HG03175 (cell line): ENCODE measurements around the gene OTULINL.
"Not testable (repeated sequence)": the region's sequence is repeated elsewhere in the genome, so short reads cannot be mapped to it uniquely, and the experiment has no call there.

Experiments used
- ATAC-seq: cut with Tn5 transposase; IDR thresholded peaks from one replicate; pipeline ENCODE4 v1.9.1; 2021; ENCODE audit warnings: mild to moderate bottlenecking, moderate library complexity; ENCODE audit not compliant: unreplicated experiment

Gene OTULINL

GRCh38 chr5:14581106-14581890 lies at the start of gene OTULINL:
Gene OTULINL (plus strand): TSS chr5:14581792. CDS start chr5:14581895, 103 bp downstream.
- ATAC-seq: peak; percentile 97

GRCh38 chr5:14532180-14532579 lies 49.4 kb upstream of the OTULINL start:
- ATAC-seq: no peak

GRCh38 chr5:14534773-14535172 lies 46.8 kb upstream of the OTULINL start:
- no peak for ATAC-seq

- ATAC-seq: no peak
Measured at GRCh38 chr5:14545308-14545707, 36.3 kb upstream of the OTULINL start.

GRCh38 chr5:14545862-14546261 lies 35.7 kb upstream of the OTULINL start:
- no peak for ATAC-seq

GRCh38 chr5:14547666-14548065 lies 33.9 kb upstream of the OTULINL start:
- no peak for ATAC-seq

- ATAC-seq: no peak
Measured at GRCh38 chr5:14551211-14551610, 30.4 kb upstream of the OTULINL start.

GRCh38 chr5:14552017-14552416 lies 29.6 kb upstream of the OTULINL start:
- ATAC-seq: no peak

- ATAC-seq: not testable (repeated sequence)
Measured at GRCh38 chr5:14554288-14554687, 27.3 kb upstream of the OTULINL start.

GRCh38 chr5:14556015-14556414 lies 25.6 kb upstream of the OTULINL start:
- no peak for ATAC-seq

GRCh38 chr5:14557203-14557770 lies 24.3 kb upstream of the OTULINL start:
- no peak for ATAC-seq

GRCh38 chr5:14557791-14558415 lies 23.7 kb upstream of the OTULINL start:
- ATAC-seq: no peak

- no peak for ATAC-seq
Measured at GRCh38 chr5:14560091-14560595, 21.4 kb upstream of the OTULINL start.

- no peak for ATAC-seq
Measured at GRCh38 chr5:14561741-14562140, 19.9 kb upstream of the OTULINL start.

GRCh38 chr5:14568333-14568732 lies 13.3 kb upstream of the OTULINL start:
- ATAC-seq: no peak

GRCh38 chr5:14569948-14570691 lies 11.5 kb upstream of the OTULINL start:
- ATAC-seq: no peak

GRCh38 chr5:14571901-14572300 lies 9.7 kb upstream of the OTULINL start:
- ATAC-seq: no peak

GRCh38 chr5:14572385-14572784 lies 9.2 kb upstream of the OTULINL start:
- ATAC-seq: no peak

GRCh38 chr5:14572836-14573235 lies 8.8 kb upstream of the OTULINL start:
- ATAC-seq: no peak

GRCh38 chr5:14574096-14574495 lies 7.5 kb upstream of the OTULINL start:
- no peak for ATAC-seq

GRCh38 chr5:14574891-14575508 lies 6.6 kb upstream of the OTULINL start:
- ATAC-seq: no peak
